Measurements from ENCODE around the gene SUPT7L. TPM values are rescaled to one million over a fixed set of nuclear protein-coding genes. Genes with fewer than 3 reads are reported as not detected.

SUPT7L gene
- total RNA-seq, 2 donors from 2014 or later: 16.1 to 25.0 TPM

GRCh38 chr2:27653397-27653796 lies 10.0 kb downstream of the SUPT7L start:
- H3K4me1 ChIP-seq: no peaks in the 10 kb centered on the region
- H3K27me3 ChIP-seq: no peaks in the 10 kb centered on the region
- no peaks in the 10 kb centered on the region for H3K9me3 ChIP-seq
- TF ChIP-seq, protein P1, sequence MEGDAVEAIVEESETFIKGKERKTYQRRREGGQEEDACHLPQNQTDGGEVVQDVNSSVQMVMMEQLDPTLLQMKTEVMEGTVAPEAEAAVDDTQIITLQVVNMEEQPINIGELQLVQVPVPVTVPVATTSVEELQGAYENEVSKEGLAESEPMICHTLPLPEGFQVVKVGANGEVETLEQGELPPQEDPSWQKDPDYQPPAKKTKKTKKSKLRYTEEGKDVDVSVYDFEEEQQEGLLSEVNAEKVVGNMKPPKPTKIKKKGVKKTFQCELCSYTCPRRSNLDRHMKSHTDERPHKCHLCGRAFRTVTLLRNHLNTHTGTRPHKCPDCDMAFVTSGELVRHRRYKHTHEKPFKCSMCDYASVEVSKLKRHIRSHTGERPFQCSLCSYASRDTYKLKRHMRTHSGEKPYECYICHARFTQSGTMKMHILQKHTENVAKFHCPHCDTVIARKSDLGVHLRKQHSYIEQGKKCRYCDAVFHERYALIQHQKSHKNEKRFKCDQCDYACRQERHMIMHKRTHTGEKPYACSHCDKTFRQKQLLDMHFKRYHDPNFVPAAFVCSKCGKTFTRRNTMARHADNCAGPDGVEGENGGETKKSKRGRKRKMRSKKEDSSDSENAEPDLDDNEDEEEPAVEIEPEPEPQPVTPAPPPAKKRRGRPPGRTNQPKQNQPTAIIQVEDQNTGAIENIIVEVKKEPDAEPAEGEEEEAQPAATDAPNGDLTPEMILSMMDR (IDR thresholded peaks at IDR 0.05): no peak
- DNase-seq (ENCODE audit: low spot score): no peak
- H3K27ac ChIP-seq: no peak overlapping the region
- peaks cover 92% of the 10 kb centered on the region for H3K36me3 ChIP-seq
- no peak overlapping the region for H3K4me3 ChIP-seq

GRCh38 chr2:27652790-27653189 lies 10.6 kb downstream of the SUPT7L start:
- Histone ChIP-seq H3K4me3 (no peak overlapping the region), H3K4me1 (no peaks in the 10 kb centered on the region), H3K27me3 (no peaks in the 10 kb centered on the region), H3K27ac (no peak overlapping the region), H3K9me3 (no peaks in the 10 kb centered on the region), H3K36me3 (peaks cover 97% of the 10 kb centered on the region)
- TF ChIP-seq, protein P1 (IDR thresholded peaks at IDR 0.05): no peak
- DNase-seq (ENCODE audit: low spot score): no peak

DNA sequence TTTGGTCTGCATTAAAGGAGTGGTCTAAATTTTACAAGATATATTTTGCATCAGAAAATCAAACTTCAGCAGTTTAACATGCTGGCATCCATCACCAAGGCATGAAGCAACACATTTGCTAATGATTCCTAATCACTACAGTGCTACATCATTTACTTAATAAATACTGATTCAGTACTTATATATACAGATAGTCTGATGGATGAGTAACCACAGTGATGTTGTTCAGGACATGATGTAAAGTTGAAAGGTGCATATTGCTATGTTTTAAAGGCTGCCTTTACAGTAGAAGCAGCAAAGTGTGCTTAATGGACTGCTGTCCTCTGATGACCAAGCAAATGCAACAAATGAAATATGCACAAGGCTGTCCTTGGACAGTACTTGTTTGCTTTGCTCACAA lies 11.1 kb downstream of the SUPT7L start:
- Histone ChIP-seq H3K9me3 (no peaks in the 10 kb centered on the region), H3K4me1 (no peaks in the 10 kb centered on the region), H3K27ac (no peak overlapping the region), H3K27me3 (no peaks in the 10 kb centered on the region), H3K36me3 (peaks cover 97% of the 10 kb centered on the region), H3K4me3 (no peak overlapping the region)
- DNase-seq (ENCODE audit: low spot score): no peak
- TF ChIP-seq, protein P1 (IDR thresholded peaks at IDR 0.05): no peak

DNA sequence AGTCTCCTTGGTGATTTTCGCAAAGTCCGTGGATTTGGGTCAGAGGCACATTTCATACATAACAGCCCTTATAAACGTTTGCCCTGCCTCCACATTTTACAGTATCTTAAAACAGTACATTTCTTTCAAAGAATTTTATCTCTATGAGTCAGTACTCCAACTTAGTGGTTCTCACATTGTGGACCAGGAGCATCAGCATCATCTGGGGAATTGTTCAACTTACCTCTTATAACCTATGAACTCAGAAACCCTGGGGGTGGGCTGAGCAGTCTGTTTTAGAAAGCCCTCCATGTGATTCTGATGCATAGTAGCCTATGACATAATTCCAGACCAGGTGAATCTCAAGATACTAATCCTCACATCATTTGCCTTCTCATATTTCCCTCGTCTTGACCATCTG lies 12.4 kb downstream of the SUPT7L start:
- Histone ChIP-seq H3K9me3 (no peaks in the 10 kb centered on the region), H3K36me3 (peaks cover 84% of the 10 kb centered on the region), H3K27ac (no peak overlapping the region), H3K4me1 (no peaks in the 10 kb centered on the region), H3K27me3 (no peaks in the 10 kb centered on the region), H3K4me3 (no peak overlapping the region)
- no peak for DNase-seq (ENCODE audit: low spot score)
- TF ChIP-seq, protein P1 (IDR thresholded peaks at IDR 0.05): no peak

GRCh38 chr2:27647737-27648136 lies 15.7 kb downstream of the SUPT7L start:
- H3K36me3 ChIP-seq: peaks cover 67% of the 10 kb centered on the region
- TF ChIP-seq, protein P1 (IDR thresholded peaks at IDR 0.05): no peak
- H3K27ac ChIP-seq: no peak overlapping the region
- H3K27me3 ChIP-seq: no peaks in the 10 kb centered on the region
- no peaks in the 10 kb centered on the region for H3K9me3 ChIP-seq
- no peak for DNase-seq (ENCODE audit: low spot score)
- no peaks in the 10 kb centered on the region for H3K4me1 ChIP-seq
- H3K4me3 ChIP-seq: no peak overlapping the region

GRCh38 chr2:27647289-27647688 lies 16.1 kb downstream of the SUPT7L start:
- Histone ChIP-seq H3K4me1 (no peaks in the 10 kb centered on the region), H3K27me3 (no peaks in the 10 kb centered on the region), H3K27ac (no peak overlapping the region), H3K9me3 (no peaks in the 10 kb centered on the region), H3K36me3 (peaks cover 66% of the 10 kb centered on the region), H3K4me3 (no peak overlapping the region)
- TF ChIP-seq, protein P1 (IDR thresholded peaks at IDR 0.05): no peak
- no peak for DNase-seq (ENCODE audit: low spot score)
